Panc1 (cell line): ENCODE data around the gene GPR55. TPM values are rescaled to one million over a fixed set of nuclear protein-coding genes. Genes with fewer than 3 reads are reported as not detected.

Source experiments
- ATAC-seq: fragments of 200-7000 bp; cut with Tn5 transposase; 2 replicates; pipeline ENCODE4 v1.9.1; 2020; ENCODE audit warnings: mild to moderate bottlenecking, moderate library complexity
- BruUV-seq: library from RNA; stranded (reverse); fragments of 400-500 nt; replicated peaks from 2 replicates; lab custom pipeline; 2021; lab: Mats Ljungman, UMichigan
- CTCF ChIA-PET: fragments of 300-600 bp; sonication (Branson Sonifier 250); formaldehyde crosslinking; loops from one replicate; lab custom pipeline; 2022; ENCODE audit warnings: antibody characterized with exemption; lab: Charles Lee
- POLR2A ChIA-PET: fragments of 300-600 bp; sonication (Branson Sonifier 250); formaldehyde crosslinking; loops from one replicate; lab custom pipeline; 2022; ENCODE audit warnings: antibody characterized with exemption; lab: Charles Lee
- DNase-seq: peaks from one replicate; pipeline ENCODE4 v3.0.0-alpha.2; 2010; ENCODE audit warnings: low read depth, low spot score
- H3K27ac ChIP-seq: 2 replicates; pipeline ENCODE4 v1.5.1; 2011; ENCODE audit warnings: mild to moderate bottlenecking, low read length, inconsistent platforms
- H3K27me3 ChIP-seq: fragments of 200-500 bp; sonication (Bioruptor generic); 2 replicates; pipeline ENCODE4 v1.6.0; 2014; ENCODE audit warnings: low read length, inconsistent platforms; ENCODE audit not compliant: control insufficient read depth, insufficient read depth
- H3K36me3 ChIP-seq: fragments of 200-500 bp; sonication (Bioruptor generic); 2 replicates; pipeline ENCODE4 v1.5.1; 2014; ENCODE audit warnings: inconsistent platforms, mild to moderate bottlenecking, low read length, moderate library complexity; ENCODE audit not compliant: control insufficient read depth, insufficient read depth
- H3K4me1 ChIP-seq: 2 replicates; pipeline ENCODE4 v1.5.1; 2011; ENCODE audit warnings: inconsistent platforms, mild to moderate bottlenecking, low read length, moderate library complexity; ENCODE audit not compliant: control insufficient read depth, insufficient read depth
- H3K4me3 ChIP-seq, 2 experiments: 2 replicates each; pipeline ENCODE4 v1.5.1; 2011 to 2012; ENCODE audit warnings: low read depth in 2 of 2, low read length in 2 of 2, mild to moderate bottlenecking in 2 of 2, inconsistent platforms in 1 of 2, moderate library complexity in 1 of 2
- H3K9me3 ChIP-seq: fragments of 200-500 bp; sonication (Bioruptor generic); 2 replicates; pipeline ENCODE4 v1.5.1; 2014; ENCODE audit warnings: low read depth, mild to moderate bottlenecking, inconsistent platforms, low read length, moderate library complexity; ENCODE audit not compliant: control insufficient read depth, insufficient read depth
- POLR2AphosphoS5 ChIP-seq: IDR thresholded peaks from 2 replicates; pipeline ENCODE4 v1.6.1; 2012; ENCODE audit warnings: mild to moderate bottlenecking, low read depth, low read length, moderate library complexity
- SIN3A ChIP-seq: IDR thresholded peaks from 2 replicates; pipeline ENCODE4 v1.6.1; 2012; ENCODE audit warnings: low read depth, mild to moderate bottlenecking, low read length, moderate library complexity, borderline replicate concordance; ENCODE audit not compliant: insufficient read depth
- TCF7L2 ChIP-seq: IDR thresholded peaks from 2 replicates; pipeline ENCODE4 v1.6.1; 2011; ENCODE audit warnings: mild to moderate bottlenecking, low read depth, low read length, inconsistent platforms
- in situ Hi-C: cut with HindIII; loops from 2 replicates; pipeline ENCODE4 v1.10.0; 2016; ENCODE audit warnings: low sequenced_read_pairs, low pct_unique_long_range_greater_than_20kb
- intact Hi-C: fragments of 100-400 bp; cut with micrococcal nuclease; formaldehyde crosslinking; loops from one replicate; pipeline ENCODE4 v1.10.0; 2022; ENCODE audit not compliant: unreplicated experiment
- total RNA-seq: library from RNA; stranded (reverse); gene quantifications from one replicate; pipeline ENCODE4 v1.2.1, GENCODE V29; 2021; ENCODE audit not compliant: unreplicated experiment
- TF ChIP-seq, protein P1 (sequence below), 2 experiments: IDR thresholded peaks; 2 replicates each; pipeline ENCODE4 v1.6.1; 2011 to 2012; ENCODE audit warnings: low read depth in 2 of 2, control low read depth in 1 of 2, low read length in 1 of 2, mild to moderate bottlenecking in 1 of 2, moderate library complexity in 1 of 2; ENCODE audit not compliant: insufficient read depth in 1 of 2
- TF ChIP-seq, protein P2 (sequence below): fragments of 450-650 bp; IDR thresholded peaks from 2 replicates; pipeline ENCODE4 v1.5.1; 2017; ENCODE audit warnings: mild to moderate bottlenecking

GPR55 gene
- total RNA-seq, 1 experiment from 2014 or later, result 0.08 TPM

DNA sequence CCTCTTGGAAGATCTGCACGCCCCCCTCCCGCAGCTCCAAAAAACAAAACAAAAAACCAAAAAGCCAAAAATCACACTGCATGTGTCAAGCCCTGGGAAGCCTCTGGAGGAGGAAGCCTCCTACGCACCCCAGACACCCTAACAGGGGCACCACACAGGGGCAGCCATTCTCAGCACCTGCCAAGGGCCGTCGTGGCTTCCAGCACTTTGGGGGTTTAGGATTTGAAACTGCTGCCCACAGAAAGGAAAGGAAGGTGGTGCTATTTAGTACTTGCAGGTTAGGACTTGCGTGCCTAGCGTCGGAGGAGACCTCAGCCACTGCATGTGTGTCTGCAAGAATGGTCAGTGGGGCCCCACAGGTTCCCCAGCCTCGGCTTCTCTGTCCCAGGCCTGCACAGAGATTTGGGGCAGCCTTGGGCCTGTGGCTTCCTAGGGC lies 419 bp upstream of the GPR55 start:
- H3K4me1 ChIP-seq, result no peaks in the 10 kb centered on the region
- ATAC-seq (0 out of 2 replicates have a peak, but pooled peaks have one; percentile 20), DNase-seq (no peak)
- no peaks in the 10 kb centered on the region for H3K9me3 ChIP-seq
- no peak overlapping the region for H3K4me3 ChIP-seq
- TF ChIP-seq, protein P1, sequence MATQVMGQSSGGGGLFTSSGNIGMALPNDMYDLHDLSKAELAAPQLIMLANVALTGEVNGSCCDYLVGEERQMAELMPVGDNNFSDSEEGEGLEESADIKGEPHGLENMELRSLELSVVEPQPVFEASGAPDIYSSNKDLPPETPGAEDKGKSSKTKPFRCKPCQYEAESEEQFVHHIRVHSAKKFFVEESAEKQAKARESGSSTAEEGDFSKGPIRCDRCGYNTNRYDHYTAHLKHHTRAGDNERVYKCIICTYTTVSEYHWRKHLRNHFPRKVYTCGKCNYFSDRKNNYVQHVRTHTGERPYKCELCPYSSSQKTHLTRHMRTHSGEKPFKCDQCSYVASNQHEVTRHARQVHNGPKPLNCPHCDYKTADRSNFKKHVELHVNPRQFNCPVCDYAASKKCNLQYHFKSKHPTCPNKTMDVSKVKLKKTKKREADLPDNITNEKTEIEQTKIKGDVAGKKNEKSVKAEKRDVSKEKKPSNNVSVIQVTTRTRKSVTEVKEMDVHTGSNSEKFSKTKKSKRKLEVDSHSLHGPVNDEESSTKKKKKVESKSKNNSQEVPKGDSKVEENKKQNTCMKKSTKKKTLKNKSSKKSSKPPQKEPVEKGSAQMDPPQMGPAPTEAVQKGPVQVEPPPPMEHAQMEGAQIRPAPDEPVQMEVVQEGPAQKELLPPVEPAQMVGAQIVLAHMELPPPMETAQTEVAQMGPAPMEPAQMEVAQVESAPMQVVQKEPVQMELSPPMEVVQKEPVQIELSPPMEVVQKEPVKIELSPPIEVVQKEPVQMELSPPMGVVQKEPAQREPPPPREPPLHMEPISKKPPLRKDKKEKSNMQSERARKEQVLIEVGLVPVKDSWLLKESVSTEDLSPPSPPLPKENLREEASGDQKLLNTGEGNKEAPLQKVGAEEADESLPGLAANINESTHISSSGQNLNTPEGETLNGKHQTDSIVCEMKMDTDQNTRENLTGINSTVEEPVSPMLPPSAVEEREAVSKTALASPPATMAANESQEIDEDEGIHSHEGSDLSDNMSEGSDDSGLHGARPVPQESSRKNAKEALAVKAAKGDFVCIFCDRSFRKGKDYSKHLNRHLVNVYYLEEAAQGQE (IDR thresholded peaks at IDR 0.05; ENCODE audit: insufficient read depth in 1 of 2, low read depth in 2 of 2, low read length in 1 of 2), result no peak
- in situ Hi-C loops, result no loop called here
- BruUV-seq, result no TSS peak
- H3K27ac ChIP-seq, result no peak overlapping the region
- H3K27me3 ChIP-seq, result no peaks in the 10 kb centered on the region
- no peaks in the 10 kb centered on the region for H3K36me3 ChIP-seq
- ChIA-PET CTCF (no interaction called here), POLR2A (no interaction called here)
- intact Hi-C loops, result no loop called here

DNA sequence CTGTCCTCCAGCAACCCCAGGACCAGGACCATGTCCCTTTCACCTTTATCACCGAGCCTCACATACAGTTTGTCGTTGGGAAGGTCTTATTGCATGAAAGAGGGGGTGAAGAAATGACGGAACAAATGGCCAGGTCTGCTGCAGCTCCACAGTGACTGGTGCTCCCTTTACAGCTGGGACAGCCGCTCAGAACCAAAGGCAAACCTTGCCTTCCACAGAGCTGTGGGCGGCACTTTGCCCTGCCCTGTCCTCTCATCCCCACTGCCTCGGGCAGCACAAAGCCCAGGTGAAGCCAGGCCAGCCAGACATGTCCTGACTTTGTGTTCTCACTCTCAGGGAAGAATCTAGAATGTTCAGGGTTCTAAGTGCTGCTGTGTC lies 961 bp downstream of the GPR55 start:
- no TSS peak for BruUV-seq
- TF ChIP-seq, protein P2, sequence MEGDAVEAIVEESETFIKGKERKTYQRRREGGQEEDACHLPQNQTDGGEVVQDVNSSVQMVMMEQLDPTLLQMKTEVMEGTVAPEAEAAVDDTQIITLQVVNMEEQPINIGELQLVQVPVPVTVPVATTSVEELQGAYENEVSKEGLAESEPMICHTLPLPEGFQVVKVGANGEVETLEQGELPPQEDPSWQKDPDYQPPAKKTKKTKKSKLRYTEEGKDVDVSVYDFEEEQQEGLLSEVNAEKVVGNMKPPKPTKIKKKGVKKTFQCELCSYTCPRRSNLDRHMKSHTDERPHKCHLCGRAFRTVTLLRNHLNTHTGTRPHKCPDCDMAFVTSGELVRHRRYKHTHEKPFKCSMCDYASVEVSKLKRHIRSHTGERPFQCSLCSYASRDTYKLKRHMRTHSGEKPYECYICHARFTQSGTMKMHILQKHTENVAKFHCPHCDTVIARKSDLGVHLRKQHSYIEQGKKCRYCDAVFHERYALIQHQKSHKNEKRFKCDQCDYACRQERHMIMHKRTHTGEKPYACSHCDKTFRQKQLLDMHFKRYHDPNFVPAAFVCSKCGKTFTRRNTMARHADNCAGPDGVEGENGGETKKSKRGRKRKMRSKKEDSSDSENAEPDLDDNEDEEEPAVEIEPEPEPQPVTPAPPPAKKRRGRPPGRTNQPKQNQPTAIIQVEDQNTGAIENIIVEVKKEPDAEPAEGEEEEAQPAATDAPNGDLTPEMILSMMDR, result no peak
- no peak for TF ChIP-seq SIN3A
- TF ChIP-seq, protein P1 (IDR thresholded peaks at IDR 0.05; ENCODE audit: insufficient read depth in 1 of 2, low read depth in 2 of 2, low read length in 1 of 2), result no peak
- TF ChIP-seq TCF7L2, result no peak
- TF ChIP-seq POLR2AphosphoS5, result no peak
- CTCF ChIA-PET, result no interaction called here
- Histone ChIP-seq H3K27me3 (peaks cover 8% of the 10 kb centered on the region), H3K27ac (no peak overlapping the region), H3K4me1 (no peaks in the 10 kb centered on the region), H3K4me3 (no peak overlapping the region), H3K9me3 (no peaks in the 10 kb centered on the region), H3K36me3 (no peaks in the 10 kb centered on the region)
- ATAC-seq, result 0 out of 2 replicates have a peak, but pooled peaks have one; percentile 33
- in situ Hi-C loops (no loop called here), intact Hi-C loops (no loop called here)
- POLR2A ChIA-PET, result no interaction called here
- DNase-seq, result no peak
